ENCODE data around the gene CASTOR2.
"Not testable (repeated sequence)": the region's sequence is repeated elsewhere in the genome, so short reads cannot be mapped to it uniquely, and the experiment has no call there.

- not testable (repeated sequence) for TF ChIP-seq CTCF (IDR thresholded peaks at IDR 0.05; ENCODE audit: low read depth, low read length); EZH2phosphoT487 (IDR thresholded peaks at IDR 0.05; ENCODE audit: low read depth)
These were observed 23.0 kb upstream of the CASTOR2 start for GRCh38 chr7:74941302-74942069.

Measured in OCI-LY3 (cell line).